ENCODE measurements around the gene MMP23B.
"Not testable (repeated sequence)": the region's sequence is repeated elsewhere in the genome, so short reads cannot be mapped to it uniquely, and the experiment has no call there.

Gene MMP23B

DNA sequence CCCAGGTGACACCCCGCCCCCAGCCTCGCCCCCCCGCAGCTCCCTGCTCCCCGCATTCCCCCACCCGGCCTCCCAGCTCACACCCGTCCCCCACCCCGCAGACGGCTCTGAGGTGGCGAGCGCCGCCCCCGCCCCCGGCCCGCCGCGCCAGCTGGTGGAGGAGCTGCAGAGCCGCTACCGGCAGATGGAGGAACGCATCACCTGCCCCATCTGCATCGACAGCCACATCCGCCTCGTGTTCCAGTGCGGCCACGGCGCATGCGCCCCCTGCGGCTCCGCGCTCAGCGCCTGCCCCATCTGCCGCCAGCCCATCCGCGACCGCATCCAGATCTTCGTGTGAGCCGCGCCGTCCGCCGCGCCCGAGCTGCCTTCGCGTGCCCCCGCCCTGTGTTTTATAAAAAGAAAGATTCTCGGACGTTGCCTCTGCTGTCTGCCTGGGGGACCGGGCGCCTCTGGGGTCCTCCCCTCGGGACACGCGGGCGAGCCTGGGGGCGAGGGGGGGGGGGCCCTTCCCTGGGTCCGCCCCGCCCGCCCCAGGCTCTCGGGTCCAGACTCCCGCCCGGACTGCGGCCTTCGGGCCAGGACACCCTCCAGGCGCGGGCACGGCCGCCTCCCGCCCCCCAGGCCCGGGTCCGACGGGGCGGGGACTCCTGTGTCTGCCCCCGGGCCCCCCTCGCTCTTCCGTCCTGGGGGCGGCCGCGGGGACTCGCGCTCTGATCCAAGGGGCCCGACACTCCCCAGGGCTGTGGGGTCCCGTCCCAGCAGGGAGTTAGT, 1.6 kb upstream of the MMP23B start:
- peak; percentile 82 to 92 for DNase-seq (ENCODE audit: low read depth in 1 of 2, low spot score in 1 of 2)

DNA sequence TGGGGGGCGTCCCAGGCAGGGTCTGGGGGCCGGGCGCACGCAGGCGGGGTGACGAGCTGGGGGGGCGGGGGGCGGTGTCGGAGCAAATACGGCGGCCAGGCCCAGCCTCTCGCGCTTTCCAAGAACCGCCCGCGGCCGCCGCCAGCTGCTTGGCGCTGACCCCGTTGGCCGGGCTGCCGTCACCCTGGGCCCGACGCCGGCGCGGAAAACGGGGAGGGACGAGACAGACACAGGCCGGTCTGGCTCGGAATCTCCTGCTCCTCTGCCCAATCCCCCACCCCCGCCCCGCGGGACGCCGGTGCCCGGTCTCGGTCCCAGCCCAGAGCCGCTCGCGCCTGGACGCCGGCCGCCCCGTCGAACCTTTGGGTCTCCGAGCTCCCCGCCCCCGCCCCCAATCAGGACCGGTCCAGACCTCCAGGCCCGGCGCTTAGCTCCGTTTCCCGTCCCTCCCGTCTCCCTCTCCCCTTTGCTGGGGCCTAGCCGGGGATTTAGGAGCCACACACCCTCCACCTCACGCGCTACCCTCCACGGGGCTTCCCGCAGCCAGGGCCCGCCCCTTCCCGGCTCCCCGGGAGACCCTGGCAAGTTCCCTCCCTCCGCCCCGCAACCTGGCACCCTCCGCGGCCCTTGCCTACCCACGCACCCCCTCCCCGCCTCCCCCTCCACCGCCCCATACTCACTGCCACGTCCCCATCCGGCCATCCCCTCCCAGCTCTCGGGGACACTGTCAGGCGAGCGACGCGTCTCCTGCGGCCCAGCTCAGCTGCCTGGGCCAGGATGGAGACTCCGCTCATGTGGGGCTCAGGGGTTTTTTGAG, 800 bp upstream of the MMP23B start:
- DNase-seq (ENCODE audit: low read depth in 1 of 2, low spot score in 1 of 2): no peak

DNA sequence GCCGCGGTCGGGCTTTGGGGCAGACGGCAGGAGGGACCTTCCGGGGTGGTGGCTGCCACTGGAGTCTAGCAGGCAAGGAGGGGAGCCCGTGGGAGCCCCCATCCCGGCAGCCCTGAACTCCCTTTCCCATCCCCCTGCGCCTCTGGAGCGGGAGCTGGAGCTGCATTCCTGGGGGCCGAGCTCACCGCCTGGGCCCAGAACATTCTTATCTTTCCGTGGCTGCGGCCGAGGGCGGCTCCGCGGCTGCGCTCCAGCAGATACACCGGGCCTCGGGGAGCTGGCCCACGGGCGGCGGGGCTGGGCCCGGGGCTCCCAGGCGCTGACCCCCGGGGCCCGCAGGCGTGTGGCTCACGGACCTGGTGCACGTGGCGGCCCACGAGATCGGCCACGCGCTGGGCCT, 1.4 kb downstream of the MMP23B start:
- DNase-seq (ENCODE audit: low read depth in 1 of 2, low spot score in 1 of 2): not testable (repeated sequence)

DNA sequence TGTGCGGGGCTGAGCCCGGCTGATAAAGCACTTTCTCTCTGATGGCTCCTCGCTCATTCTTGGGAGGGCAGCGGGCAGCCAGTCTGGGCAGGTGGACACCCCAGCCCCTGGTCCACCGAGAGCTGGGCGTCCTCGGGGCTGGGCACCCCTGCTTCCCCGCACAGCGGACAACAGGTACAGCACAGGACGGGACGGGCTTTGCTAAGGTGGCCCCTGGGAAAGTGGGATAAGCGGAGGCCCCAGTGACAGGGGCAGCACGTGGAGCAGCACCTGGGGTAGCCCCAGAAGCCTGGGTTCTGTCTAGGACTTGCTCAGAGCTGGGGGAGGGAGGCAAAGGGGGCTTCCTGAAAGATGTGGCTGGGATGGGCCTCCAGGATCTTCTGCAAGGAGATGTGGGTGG, 2.6 kb downstream of the MMP23B start:
- not testable (repeated sequence) for DNase-seq (ENCODE audit: low read depth in 1 of 2, low spot score in 1 of 2)

DNA sequence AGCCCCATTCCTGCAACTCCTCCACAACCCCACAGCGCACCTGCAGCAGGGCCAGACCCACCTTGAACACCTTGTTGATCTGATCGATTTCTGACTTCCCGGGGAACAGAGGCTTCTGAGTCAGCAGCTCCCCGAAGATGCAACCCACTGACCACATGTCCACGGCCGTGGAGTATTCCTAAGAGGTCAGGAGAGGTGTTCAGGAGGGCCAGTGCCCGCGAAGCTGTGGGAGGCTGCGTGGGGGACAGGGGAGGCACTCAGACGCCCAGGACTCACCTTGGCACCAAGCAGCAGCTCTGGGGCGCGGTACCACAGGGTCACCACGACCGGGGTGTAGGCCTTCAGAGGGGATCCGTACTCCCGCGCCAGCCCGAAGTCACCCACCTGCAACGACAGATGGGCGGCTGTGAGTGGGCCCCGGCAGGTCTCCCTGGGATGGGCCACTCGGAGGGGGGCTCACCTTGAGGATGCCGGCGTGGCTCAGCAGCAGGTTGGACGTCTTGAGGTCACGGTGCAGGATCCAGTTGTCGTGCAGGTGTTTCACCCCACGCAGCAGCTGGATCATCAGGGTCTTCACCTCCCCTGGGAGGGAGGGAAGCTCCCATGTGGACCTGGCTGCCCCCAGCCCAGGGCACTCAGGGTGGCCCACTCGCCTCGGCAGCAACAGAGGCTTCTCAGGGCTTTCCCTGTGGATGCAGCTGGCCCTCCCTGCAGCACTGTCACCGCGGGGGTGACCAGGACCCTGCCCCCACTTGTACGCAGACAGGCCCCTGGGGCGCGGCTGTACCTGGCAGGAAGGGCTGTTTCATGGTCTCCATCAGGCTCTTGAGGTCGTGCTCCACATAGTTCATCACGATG, 4.9 kb downstream of the MMP23B start:
- DNase-seq (ENCODE audit: low read depth in 1 of 2, low spot score in 1 of 2): not testable (repeated sequence)

DNA sequence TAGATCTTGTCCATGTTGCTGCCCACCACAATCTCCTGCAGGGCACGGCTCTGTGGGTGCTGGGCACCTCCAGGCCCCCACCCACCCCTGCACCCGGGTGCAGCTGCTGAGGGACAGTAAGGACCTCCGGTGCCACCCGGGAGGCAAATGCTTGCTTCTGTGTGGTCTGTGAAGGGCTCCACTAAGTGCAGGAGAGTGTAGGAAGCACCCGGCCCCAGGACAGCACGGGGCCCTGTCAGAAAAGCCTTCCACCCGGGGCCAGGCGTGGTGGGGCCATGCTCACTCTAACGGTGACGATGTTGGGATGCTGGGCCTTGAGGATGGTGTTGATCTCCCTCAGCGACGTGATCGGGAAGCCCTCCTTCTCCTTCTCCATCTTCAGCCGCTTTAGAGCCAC, 5.5 kb downstream of the MMP23B start:
- not testable (repeated sequence) for DNase-seq (ENCODE audit: low read depth in 1 of 2, low spot score in 1 of 2)

DNA sequence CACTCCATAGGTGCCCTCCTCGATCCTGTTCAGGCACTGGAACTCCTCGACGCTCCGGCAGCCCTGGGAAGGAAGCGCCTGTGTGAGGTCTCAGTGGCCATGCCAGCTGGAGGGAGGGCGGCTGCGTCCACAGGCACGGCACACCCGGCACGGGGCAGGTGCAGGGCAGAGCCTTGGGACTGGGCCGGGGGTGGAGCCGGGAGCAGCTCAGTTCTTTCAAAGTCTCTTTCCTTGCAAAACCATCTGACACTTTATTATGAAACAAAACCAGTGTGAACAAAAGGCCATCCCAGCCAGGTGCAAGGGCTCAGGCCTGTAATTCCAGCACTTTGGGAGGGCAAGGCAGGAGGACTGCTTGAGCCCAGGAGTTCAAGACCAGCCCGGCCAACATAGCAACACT, 6.6 kb downstream of the MMP23B start:
- DNase-seq (ENCODE audit: low read depth in 1 of 2, low spot score in 1 of 2): not testable (repeated sequence)

DNA sequence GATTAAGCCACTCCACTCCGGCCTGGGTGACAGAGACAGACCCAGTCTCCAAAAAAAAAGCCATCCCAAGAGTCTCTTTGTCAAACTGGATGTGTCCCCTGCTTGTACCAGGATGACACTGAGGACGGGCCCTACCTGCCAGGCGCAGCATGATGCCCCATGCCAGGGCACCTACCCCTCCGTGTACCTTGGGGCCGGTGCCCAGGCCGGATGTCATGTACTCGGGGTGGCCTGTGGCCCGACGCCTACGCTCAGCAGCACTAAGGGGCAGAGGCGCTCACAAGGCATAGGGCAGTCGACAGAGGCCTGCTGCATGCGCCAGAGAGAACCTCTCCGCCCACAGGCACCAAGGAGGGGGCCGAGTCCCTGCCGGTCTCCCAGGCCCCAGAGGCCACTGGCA, 7.4 kb downstream of the MMP23B start:
- not testable (repeated sequence) for DNase-seq (ENCODE audit: low read depth in 1 of 2, low spot score in 1 of 2)

DNA sequence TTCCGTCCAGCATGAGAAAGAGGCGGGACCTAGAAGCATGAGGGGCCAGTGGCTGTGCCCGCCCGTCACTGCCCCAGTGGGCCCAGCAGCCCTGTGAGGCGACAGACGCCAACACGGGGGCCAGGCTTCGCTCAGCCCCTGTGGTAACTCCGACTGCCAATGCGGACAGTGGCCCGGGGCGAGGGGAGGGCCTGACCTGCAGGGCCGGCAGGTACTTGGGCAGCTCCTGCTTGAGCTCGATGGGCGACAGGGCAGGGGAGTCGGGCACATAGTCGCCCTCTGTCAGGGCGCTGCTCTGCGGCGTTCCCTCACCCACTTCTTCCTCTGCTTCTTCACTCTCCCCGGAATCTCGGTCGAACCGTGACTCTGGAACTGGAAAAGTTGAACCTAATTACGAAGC, 8.1 kb downstream of the MMP23B start:
- DNase-seq (ENCODE audit: low read depth in 1 of 2, low spot score in 1 of 2): not testable (repeated sequence)

DNA sequence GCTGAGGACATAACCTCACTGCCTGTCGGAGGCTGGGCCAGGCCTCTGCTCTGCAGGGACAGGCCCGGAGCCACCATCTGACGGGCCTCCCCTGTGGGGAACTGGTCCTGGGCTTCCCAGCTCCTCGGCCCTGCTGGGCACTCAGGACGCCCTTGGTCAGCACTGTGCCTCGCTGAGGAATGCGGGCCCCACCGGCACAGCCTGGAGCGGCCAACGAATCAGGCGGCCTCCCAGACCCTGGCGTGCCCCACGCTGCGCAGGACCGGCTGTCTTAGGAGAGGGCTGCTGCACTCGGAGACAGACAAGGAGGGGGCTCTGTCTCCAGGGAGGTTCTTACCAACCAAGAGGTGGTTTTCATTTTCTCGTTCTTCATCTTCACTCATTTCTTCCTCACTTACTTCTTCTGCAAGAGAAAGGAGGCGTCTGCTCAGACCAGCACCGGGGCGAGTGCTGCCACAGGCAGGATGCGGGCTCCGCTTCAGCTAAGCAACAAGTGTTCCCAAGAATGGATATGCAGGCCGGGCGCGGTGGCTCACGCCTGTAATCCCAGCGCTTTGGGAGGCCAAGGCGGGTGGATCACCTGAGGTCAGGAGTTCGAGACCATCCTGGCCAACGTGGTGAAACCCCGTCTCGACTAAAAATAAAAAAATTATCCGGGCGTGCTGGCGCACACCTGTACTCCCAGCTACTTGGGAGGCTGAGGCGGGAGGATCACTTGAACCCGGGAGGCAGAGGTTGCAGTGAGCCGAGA, 8.9 kb downstream of the MMP23B start:
- not testable (repeated sequence) for DNase-seq (ENCODE audit: low read depth in 1 of 2, low spot score in 1 of 2)

DNA sequence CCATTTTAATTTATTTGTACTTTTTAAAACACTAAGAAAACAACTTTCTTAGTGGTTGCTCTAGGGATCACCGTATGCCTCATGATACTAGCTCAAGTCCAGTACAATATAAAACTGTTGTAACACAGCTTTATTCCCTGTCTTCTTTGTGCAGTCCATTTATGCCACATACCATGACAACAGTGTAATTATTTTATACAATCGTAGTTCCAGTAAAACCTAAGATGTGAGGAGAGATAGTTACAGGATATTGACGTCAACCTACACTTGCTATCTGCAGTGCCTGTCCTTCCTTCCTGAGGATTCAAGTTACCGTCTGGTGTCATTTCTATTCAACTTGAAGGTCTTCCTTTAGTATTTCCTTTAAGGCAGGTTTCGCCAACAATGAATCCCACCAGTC, 14.4 kb downstream of the MMP23B start:
- not testable (repeated sequence) for DNase-seq (ENCODE audit: low read depth in 1 of 2, low spot score in 1 of 2)

DNA sequence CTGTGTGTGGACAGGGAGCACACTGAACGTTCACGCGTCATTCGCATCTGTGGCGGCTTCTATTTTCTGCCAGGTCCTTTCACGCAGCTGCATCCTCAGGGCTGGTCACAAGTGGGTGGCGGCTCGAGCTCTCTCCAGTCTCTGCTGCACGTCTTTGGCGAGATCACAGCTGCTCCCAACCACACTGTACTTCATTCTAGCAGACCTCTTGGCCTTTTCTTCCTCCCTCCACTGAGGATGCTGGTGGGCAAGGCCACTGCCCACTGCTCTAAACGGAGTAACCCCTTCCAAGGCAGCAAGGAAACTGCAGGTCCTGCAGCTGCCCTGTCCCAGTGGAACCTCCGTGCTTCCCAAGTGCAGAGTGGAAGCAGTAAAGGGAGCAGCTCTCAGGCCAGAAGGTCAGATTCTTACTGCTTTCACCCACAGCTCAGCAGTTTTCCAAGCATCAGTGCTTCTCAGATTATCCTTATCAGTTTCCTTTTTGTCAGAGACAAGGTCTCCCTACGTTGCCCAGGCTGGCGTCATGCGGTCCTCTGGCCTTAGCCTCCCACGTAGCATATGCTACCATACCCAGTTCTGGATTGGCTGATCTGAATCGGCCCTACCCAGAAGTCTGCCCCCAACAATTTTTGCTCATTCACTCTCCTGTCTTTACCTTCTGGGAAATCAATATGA, 15.7 kb downstream of the MMP23B start:
- DNase-seq (ENCODE audit: low read depth in 1 of 2, low spot score in 1 of 2): not testable (repeated sequence)

DNA sequence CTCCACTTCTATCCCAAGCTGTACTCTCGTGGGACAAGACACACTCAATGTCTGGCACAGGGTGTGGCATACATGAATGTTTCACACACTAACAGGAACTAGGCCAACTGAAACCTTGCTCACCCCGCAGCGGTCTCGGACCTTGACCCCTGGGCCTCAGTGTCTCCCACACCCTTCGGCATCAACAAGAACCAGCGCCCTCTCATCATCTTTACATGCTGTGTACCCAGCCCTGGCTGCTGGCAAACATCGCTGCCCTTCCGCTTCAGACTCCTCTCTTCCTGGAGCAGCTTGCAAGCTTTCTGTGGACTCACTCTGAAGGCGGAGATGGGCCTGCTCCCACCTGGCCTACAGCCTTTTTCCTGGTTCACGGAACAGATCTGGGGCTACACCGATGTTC, 16.3 kb downstream of the MMP23B start:
- DNase-seq (ENCODE audit: low read depth in 1 of 2, low spot score in 1 of 2): not testable (repeated sequence)

DNA sequence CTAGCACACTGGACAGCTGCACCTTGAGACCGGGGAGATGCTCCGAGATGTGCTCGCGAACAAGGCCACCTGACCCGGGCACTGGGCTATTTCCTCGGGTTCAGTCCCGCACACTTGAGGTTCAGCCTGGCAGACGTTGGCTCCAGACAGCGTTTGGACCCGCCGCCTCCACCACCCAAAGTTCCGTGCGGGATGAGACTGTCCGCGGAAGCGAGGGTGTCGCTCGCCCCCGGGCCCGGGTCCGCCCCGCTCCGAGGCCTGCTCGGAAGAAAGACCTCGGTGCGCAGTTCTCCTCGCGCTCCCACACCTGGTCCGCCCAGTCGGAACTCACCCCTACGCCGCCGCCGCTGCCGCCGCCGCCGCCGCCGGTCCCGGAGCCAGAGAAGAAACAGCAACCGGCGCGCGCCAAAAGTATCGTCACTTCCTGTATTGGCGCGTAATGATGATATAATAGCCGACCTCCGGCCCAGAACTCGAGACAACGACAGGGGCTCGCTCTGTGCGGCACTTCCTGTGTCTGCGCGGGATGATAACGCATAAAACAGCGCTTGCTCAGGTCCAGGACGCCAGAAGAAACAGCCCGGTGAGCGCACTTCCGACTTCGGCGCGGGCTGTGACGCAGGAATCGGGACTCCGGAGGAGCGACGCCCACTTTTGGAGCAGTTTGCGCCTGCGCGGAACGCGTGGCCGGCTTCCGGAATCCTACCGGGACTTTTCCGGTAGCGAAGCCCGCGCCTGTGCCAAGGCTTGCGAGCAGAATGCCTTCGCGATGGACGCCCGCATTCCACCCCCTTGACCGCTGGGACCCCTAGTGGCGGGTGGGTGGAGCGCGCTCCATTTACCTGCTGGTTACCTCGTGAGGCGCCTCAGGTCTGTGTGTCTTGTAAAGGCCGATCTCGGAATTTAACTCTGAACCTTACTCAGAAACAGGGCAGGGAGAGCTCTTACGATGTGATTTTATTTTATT, 26.9 kb downstream of the MMP23B start, which contains the start of gene CDK11B:
CDK11B (minus strand) TSS at position 422 of the 967 bp plus-strand sequence. CDS start 1,519 bp downstream, outside the sequence.
- DNase-seq (ENCODE audit: low read depth in 1 of 2, low spot score in 1 of 2): peak; percentile 97 to 99

DNA sequence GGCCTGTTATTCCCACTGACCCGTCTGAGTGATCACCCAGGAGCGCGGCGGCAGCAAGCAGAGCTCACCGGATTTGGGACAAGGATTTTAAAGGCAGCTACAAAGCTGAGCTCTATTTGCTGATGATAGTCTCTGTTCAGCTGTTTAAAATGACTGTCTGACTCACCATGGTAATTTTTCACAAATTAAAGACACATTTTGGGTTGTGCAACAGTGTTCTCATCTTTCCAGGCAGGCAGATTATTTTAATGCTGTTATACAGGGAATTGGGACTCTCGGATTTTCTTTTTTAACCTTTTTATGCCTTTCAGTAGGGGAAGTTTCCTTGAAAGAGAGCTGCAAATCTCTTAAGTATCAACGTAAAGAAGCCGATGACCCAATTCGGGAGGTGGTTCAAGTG, 30.4 kb downstream of the MMP23B start:
- not testable (repeated sequence) for DNase-seq (ENCODE audit: low read depth in 1 of 2, low spot score in 1 of 2)

DNA sequence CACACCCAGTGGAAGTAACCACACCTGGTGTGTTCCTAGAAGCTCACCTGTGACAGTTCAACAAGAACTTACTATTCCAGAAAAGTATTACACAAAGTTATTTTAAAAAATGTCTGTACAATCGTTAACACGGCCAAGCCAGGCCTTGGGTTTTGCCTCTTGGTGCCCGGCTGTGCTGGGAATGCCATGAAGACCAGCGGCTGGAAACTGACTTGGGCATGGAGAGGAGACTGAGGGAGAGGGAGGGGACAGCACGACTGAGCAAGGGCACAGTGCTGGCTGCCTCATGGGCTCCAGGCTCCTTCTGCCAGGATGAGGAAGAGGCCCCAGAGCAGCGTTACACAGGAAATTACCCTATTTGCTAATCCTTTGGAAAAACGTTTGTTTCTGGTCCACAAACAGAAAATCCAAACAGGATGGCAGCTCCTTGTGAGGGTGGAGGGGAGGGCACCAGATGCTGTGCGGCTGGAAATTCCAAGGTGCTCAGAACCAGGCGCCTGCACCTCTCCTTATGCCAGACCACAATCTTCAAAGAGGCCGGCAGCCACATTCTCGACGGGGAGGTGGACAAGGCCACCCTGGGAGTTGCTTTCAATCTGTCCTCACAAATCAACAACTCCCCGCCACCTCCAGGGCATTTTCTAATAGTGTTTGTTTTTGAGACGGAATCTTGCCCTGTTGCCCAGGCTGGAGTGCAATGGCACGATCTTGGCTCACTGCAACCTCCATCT, 31.0 kb downstream of the MMP23B start:
- DNase-seq (ENCODE audit: low read depth in 1 of 2, low spot score in 1 of 2): not testable (repeated sequence)

DNA sequence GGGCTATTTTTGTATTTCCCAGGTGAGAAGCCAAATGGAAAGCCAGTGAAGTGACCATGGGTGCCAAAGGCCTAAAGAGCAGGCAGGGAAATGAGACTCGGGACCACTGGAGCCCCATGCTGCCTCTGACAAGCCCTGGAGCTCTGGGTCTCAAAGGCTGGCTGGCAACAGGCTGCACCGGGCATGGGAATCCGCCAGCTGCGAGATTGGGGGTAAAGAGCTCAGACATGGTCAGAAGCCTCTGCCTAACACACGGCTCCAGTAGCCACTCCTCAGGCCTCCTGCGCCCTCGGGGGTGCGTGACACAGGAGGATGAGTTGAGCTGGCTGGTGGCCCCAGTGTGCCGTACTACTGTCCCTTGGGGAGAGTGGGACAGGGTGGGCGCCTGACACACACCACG, 32.3 kb downstream of the MMP23B start:
- DNase-seq (ENCODE audit: low read depth in 1 of 2, low spot score in 1 of 2): not testable (repeated sequence)
